ENCODE data around the gene CPXM1. TPM values are rescaled to one million over a fixed set of nuclear protein-coding genes. Genes with fewer than 3 reads are reported as not detected.
A peak's percentile ranks its signal among the peaks of the same experiment; 100 is the strongest.

Gene CPXM1
- total and polyA plus RNA-seq, 2 donors (not counting 3 experiments of a cell fraction or from before 2014, with no cell fraction given), result 18.9 to 20.3 TPM

DNA sequence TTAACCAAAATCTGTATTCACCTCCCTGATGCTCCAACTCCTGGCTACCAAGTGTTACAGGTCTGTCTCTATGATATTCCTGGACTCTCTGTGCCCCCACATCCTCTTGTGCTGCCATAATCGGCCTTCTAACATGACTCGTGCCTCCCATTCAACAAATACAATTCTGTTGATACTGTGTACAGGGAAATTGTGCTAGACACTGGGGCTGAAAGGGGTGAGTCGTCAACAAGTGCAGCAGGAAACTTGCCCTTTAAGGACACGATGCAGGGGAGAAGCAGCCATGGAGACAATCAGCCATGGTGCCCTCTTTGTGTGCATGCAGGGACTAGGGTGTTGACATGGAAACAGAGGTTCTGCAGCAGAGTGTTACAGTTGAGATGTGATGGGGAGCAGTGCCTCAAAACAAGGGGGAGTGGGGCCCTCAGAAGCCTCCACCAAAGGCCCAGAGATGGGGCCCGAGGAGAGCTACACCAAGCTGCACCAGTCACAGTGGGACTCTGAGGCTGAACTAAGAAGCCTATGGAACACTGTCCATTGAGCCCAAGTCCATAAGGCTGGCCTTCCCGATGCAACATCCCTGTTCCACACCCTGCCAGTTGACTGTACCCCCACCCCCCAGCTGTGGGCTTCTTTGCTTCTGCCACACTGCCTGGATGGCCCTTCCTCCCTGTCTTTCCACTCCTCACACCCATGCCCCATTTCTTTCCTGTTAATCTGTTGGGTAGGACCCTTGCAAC lies 37.0 kb upstream of the CPXM1 start:
- Histone ChIP-seq H3K27me3 (ENCODE audit: control insufficient read depth in 2 of 2, insufficient read depth in 2 of 2, low read length in 2 of 2) (no peaks in the 10 kb centered on the region), H3K79me2 (ENCODE audit: control insufficient read depth, insufficient read depth, low read length) (peaks cover 3% of the 10 kb centered on the region), H3K27ac (ENCODE audit: insufficient read depth, low read depth, low read length) (no peak overlapping the region), H3K4me1 (ENCODE audit: control insufficient read depth, extremely low read depth, insufficient read depth, low read length) (peaks cover 4% of the 10 kb centered on the region), H3K4me3 (replicated peaks in 1 of 3; ENCODE audit: insufficient read depth in 1 of 3, low read depth in 1 of 3, low read length in 3 of 3) (no peak overlapping the region), H3K9me3 (replicated peaks; ENCODE audit: control insufficient read depth, insufficient read depth, low read length) (no peaks in the 10 kb centered on the region), H4K20me1 (replicated peaks; ENCODE audit: control insufficient read depth, extremely low read depth, insufficient read depth, low read length) (no peaks in the 10 kb centered on the region), H3K4me2 (ENCODE audit: insufficient read depth, low read length) (no peak overlapping the region), H2AFZ (ENCODE audit: low read depth, low read length) (no peak overlapping the region), H3K9ac (replicated peaks; ENCODE audit: extremely low read depth, insufficient read depth, low read length) (no peak overlapping the region), H3K9me1 (replicated peaks; ENCODE audit: control insufficient read depth, extremely low read depth, insufficient read depth, low read length) (no peaks in the 10 kb centered on the region), H3K36me3 (ENCODE audit: control insufficient read depth in 2 of 2, extremely low read depth in 1 of 2, insufficient read depth in 2 of 2, low read length in 2 of 2) (peaks cover 0 to 2% of the 10 kb centered on the region in 2 experiments)
- TF ChIP-seq MAX (IDR thresholded peaks at IDR 0.05; ENCODE audit: insufficient read depth, insufficient read length) (no peak), POLR2AphosphoS5 (IDR thresholded peaks at IDR 0.05; ENCODE audit: insufficient read depth, low read depth, low read length) (no peak), JUN (IDR thresholded peaks at IDR 0.05; ENCODE audit: borderline replicate concordance, insufficient read depth, insufficient read length, low read depth) (no peak), FOS (IDR thresholded peaks at IDR 0.05; ENCODE audit: borderline replicate concordance, insufficient read depth, low read length) (peak; percentile 36), MYC (IDR thresholded peaks at IDR 0.05; ENCODE audit: low read depth, low read length) (no peak), EZH2 (IDR thresholded peaks at IDR 0.05; ENCODE audit: borderline replicate concordance, low read depth, low read length, severe bottlenecking) (no peak), GATA2 (IDR thresholded peaks at IDR 0.05; ENCODE audit: insufficient read depth, insufficient read length, low read depth, low read length) (no peak)
- TF ChIP-seq, protein P1, sequence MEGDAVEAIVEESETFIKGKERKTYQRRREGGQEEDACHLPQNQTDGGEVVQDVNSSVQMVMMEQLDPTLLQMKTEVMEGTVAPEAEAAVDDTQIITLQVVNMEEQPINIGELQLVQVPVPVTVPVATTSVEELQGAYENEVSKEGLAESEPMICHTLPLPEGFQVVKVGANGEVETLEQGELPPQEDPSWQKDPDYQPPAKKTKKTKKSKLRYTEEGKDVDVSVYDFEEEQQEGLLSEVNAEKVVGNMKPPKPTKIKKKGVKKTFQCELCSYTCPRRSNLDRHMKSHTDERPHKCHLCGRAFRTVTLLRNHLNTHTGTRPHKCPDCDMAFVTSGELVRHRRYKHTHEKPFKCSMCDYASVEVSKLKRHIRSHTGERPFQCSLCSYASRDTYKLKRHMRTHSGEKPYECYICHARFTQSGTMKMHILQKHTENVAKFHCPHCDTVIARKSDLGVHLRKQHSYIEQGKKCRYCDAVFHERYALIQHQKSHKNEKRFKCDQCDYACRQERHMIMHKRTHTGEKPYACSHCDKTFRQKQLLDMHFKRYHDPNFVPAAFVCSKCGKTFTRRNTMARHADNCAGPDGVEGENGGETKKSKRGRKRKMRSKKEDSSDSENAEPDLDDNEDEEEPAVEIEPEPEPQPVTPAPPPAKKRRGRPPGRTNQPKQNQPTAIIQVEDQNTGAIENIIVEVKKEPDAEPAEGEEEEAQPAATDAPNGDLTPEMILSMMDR (IDR thresholded peaks at IDR 0.05; ENCODE audit: extremely low read depth in 1 of 2, insufficient read depth in 1 of 2, low read depth in 1 of 2, low read length in 2 of 2), result no peak
- no TSS peak for BruUV-seq (replicated peaks)
- dilution Hi-C loops (cut with MboI; ENCODE audit: extremely low pct_ligation_motif_present, low sequenced_read_pairs), result no loop called here
- CTCF ChIA-PET, result interaction anchor here (2.3 kb wide), 1 partner anchor 85 kb away, joined by 5 read pairs; no protein-coding TSS in a partner anchor
- intact Hi-C loops (cut with micrococcal nuclease), result no loop called here
- DNase-seq (ENCODE audit: low read depth, low spot score), result no peak
- FAIRE-seq, result no peak
- POLR2A ChIA-PET, result no interaction called here

Data from endothelial cell of umbilical vein (primary cell).